Measurements from ENCODE around the gene SDCCAG8. TPM values are rescaled to one million over a fixed set of nuclear protein-coding genes. Genes with fewer than 3 reads are reported as not detected.

SDCCAG8 gene
- total and polyA plus RNA-seq, 4 donors: 8.5 to 25.8 (median 17.5) TPM

- H3K9ac ChIP-seq (ENCODE audit: low read depth in 1 of 2, low read length in 2 of 2): no peak overlapping the region
- H3K27ac ChIP-seq (ENCODE audit: low read depth in 1 of 2, low read length in 2 of 2): no peak overlapping the region
- H3K4me1 ChIP-seq (ENCODE audit: control insufficient read depth in 4 of 4, insufficient read depth in 4 of 4, low read length in 3 of 4): peaks cover 0 to 10% (median 2%) of the 10 kb centered on the region in 4 donors
- TF ChIP-seq ZBTB33 (IDR thresholded peaks at IDR 0.05) (no peak), EGR1 (IDR thresholded peaks at IDR 0.05; ENCODE audit: low read depth in 2 of 2) (no peak), MAX (IDR thresholded peaks at IDR 0.05) (no peak), RAD21 (IDR thresholded peaks at IDR 0.05) (no peak), CTCF (IDR thresholded peaks at IDR 0.05; ENCODE audit: low read depth, low read length, missing input control) (no peak), GABPA (IDR thresholded peaks at IDR 0.05 in 1 of 2, conservative IDR thresholded peaks at IDR 0.05 in 1 of 2) (no peak), NR2F2 (IDR thresholded peaks at IDR 0.05) (no peak), FOXA1 (IDR thresholded peaks at IDR 0.05) (no peak), TAF1 (conservative IDR thresholded peaks at IDR 0.05) (no peak), YY1 (IDR thresholded peaks at IDR 0.05) (no peak), ATF3 (IDR thresholded peaks at IDR 0.05) (no peak), FOXA2 (IDR thresholded peaks at IDR 0.05) (no peak), RXRA (IDR thresholded peaks at IDR 0.05) (no peak), SP1 (IDR thresholded peaks at IDR 0.05) (no peak), REST (IDR thresholded peaks at IDR 0.05) (no peak)
- no peaks in the 10 kb centered on the region for H3K27me3 ChIP-seq (ENCODE audit: control insufficient read depth in 4 of 4, insufficient read depth in 4 of 4, low read length in 3 of 4)
- no peaks in the 10 kb centered on the region for H3K9me3 ChIP-seq (ENCODE audit: control insufficient read depth in 4 of 4, low read length in 3 of 4)
- 93% methylated on average over 3 of the region's 3 CpGs for WGBS
- peaks cover 0 to 32% (median 17%) of the 10 kb centered on the region in 4 donors for H3K36me3 ChIP-seq (ENCODE audit: control insufficient read depth in 4 of 4, insufficient read depth in 3 of 4, low read depth in 1 of 4, low read length in 3 of 4)
- DNase-seq (ENCODE audit: low spot score): no peak
- no peak overlapping the region for H3K4me3 ChIP-seq (ENCODE audit: low read depth in 1 of 3, low read length in 3 of 3)
Observed at GRCh38 chr1:243273506-243273905, 17.7 kb downstream of the SDCCAG8 start.

- peaks cover 0 to 10% (median 2%) of the 10 kb centered on the region in 4 donors for H3K4me1 ChIP-seq (ENCODE audit: control insufficient read depth in 4 of 4, insufficient read depth in 4 of 4, low read length in 3 of 4)
- H3K36me3 ChIP-seq (ENCODE audit: control insufficient read depth in 4 of 4, insufficient read depth in 3 of 4, low read depth in 1 of 4, low read length in 3 of 4): peaks cover 0 to 32% (median 17%) of the 10 kb centered on the region in 4 donors
- H3K4me3 ChIP-seq (ENCODE audit: low read depth in 1 of 3, low read length in 3 of 3): no peak overlapping the region
- DNase-seq (ENCODE audit: low spot score): no peak
- no peaks in the 10 kb centered on the region for H3K27me3 ChIP-seq (ENCODE audit: control insufficient read depth in 4 of 4, insufficient read depth in 4 of 4, low read length in 3 of 4)
- no peak overlapping the region for H3K27ac ChIP-seq (ENCODE audit: low read depth in 1 of 2, low read length in 2 of 2)
- TF ChIP-seq TAF1 (conservative IDR thresholded peaks at IDR 0.05): no peak
- TF ChIP-seq ZBTB33 (IDR thresholded peaks at IDR 0.05): no peak
- TF ChIP-seq FOXA1 (IDR thresholded peaks at IDR 0.05): no peak
- TF ChIP-seq YY1 (IDR thresholded peaks at IDR 0.05): no peak
- TF ChIP-seq NR2F2 (IDR thresholded peaks at IDR 0.05): no peak
- TF ChIP-seq RAD21 (IDR thresholded peaks at IDR 0.05): no peak
- TF ChIP-seq JUND (IDR thresholded peaks at IDR 0.05): no peak
- no peak for TF ChIP-seq CTCF (IDR thresholded peaks at IDR 0.05; ENCODE audit: low read depth, low read length, missing input control)
- no peak for TF ChIP-seq EGR1 (IDR thresholded peaks at IDR 0.05; ENCODE audit: low read depth in 2 of 2)
- no peak for TF ChIP-seq RXRA (IDR thresholded peaks at IDR 0.05)
- TF ChIP-seq GABPA (IDR thresholded peaks at IDR 0.05 in 1 of 2, conservative IDR thresholded peaks at IDR 0.05 in 1 of 2): no peak
- no peak for TF ChIP-seq MAX (IDR thresholded peaks at IDR 0.05)
- no peak for TF ChIP-seq ATF3 (IDR thresholded peaks at IDR 0.05)
- no peak for TF ChIP-seq HNF4A (conservative IDR thresholded peaks at IDR 0.05)
- no peak for TF ChIP-seq FOXA2 (IDR thresholded peaks at IDR 0.05)
- no peaks in the 10 kb centered on the region for H3K9me3 ChIP-seq (ENCODE audit: control insufficient read depth in 4 of 4, low read length in 3 of 4)
- no peak overlapping the region for H3K9ac ChIP-seq (ENCODE audit: low read depth in 1 of 2, low read length in 2 of 2)
- WGBS: 91% methylated on average over 2 of the region's 2 CpGs
Observed at GRCh38 chr1:243273945-243274344, 18.1 kb downstream of the SDCCAG8 start.
